HG03460 (cell line): ENCODE measurements around the gene CNPPD1.
"Not testable (repeated sequence)": the region's sequence is repeated elsewhere in the genome, so short reads cannot be mapped to it uniquely, and the experiment has no call there.

ENCODE experiments used
- ATAC-seq: cut with Tn5 transposase; IDR thresholded peaks from one replicate; pipeline ENCODE4 v1.9.1; 2021; ENCODE audit not compliant: unreplicated experiment

CNPPD1 gene

GRCh38 chr2:219209236-219210195 is 32.8 kb upstream of the CNPPD1 start:
- no peak for ATAC-seq

GRCh38 chr2:219207884-219208740 is 31.4 kb upstream of the CNPPD1 start:
- no peak for ATAC-seq

- ATAC-seq, result no peak
Observed at GRCh38 chr2:219207134-219207883, 30.6 kb upstream of the CNPPD1 start.

- ATAC-seq, result peak; percentile 97
Observed at GRCh38 chr2:219206328-219207133, 29.8 kb upstream of the CNPPD1 start, which contains the start of gene ZFAND2B. Gene ZFAND2B, plus strand, starts transcription at chr2:219206782. Its CDS starts 206 bp downstream, at chr2:219206988.

- ATAC-seq, result no peak
Observed at GRCh38 chr2:219205981-219206327, 29.2 kb upstream of the CNPPD1 start.

- no peak for ATAC-seq
Observed at GRCh38 chr2:219205165-219205538, 28.4 kb upstream of the CNPPD1 start.

GRCh38 chr2:219204425-219205164 is 27.9 kb upstream of the CNPPD1 start:
- no peak for ATAC-seq

- not testable (repeated sequence) for ATAC-seq
Observed at GRCh38 chr2:219201331-219201730, 24.6 kb upstream of the CNPPD1 start.

GRCh38 chr2:219200502-219201326 is 24.0 kb upstream of the CNPPD1 start:
- not testable (repeated sequence) for ATAC-seq

- ATAC-seq, result no peak
Observed at GRCh38 chr2:219199470-219200211, 22.9 kb upstream of the CNPPD1 start.

- ATAC-seq, result no peak
Observed at GRCh38 chr2:219198974-219199373, 22.2 kb upstream of the CNPPD1 start.

GRCh38 chr2:219197388-219197787 is 20.7 kb upstream of the CNPPD1 start:
- ATAC-seq, result no peak

GRCh38 chr2:219186754-219187456 is 10.2 kb upstream of the CNPPD1 start:
- no peak for ATAC-seq

GRCh38 chr2:219184121-219184520 is 7.4 kb upstream of the CNPPD1 start:
- ATAC-seq, result no peak

- ATAC-seq, result no peak
Observed at GRCh38 chr2:219183151-219183772, 6.5 kb upstream of the CNPPD1 start.

- no peak for ATAC-seq
Observed at GRCh38 chr2:219182331-219183150, 5.8 kb upstream of the CNPPD1 start.
